Endothelial cell of umbilical vein (primary cell): ENCODE results near the gene PARP16. TPM values are rescaled to one million over a fixed set of nuclear protein-coding genes. Genes with fewer than 3 reads are reported as not detected.

ENCODE experiments used
- BruUV-seq: library from RNA; stranded (reverse); fragments of 400-500 nt; replicated peaks from 2 replicates; lab custom pipeline; 2021; lab: Mats Ljungman, UMichigan
- CTCF ChIA-PET: fragments of 300-600, 350-600 bp; sonication (Branson Sonifier 250); formaldehyde crosslinking; loops from one replicate; lab custom pipeline; 2021; ENCODE audit warnings: antibody characterized with exemption, inconsistent platforms; lab: Charles Lee
- POLR2A ChIA-PET: fragments of 300-600, 350-600 bp; sonication (Branson Sonifier 250); formaldehyde crosslinking; loops from one replicate; lab custom pipeline; 2021; ENCODE audit warnings: antibody characterized with exemption, inconsistent platforms; lab: Charles Lee
- DNase-seq: peaks from one replicate; pipeline ENCODE4 v3.0.0-alpha.2; 2011; ENCODE audit warnings: low read depth, low spot score
- FAIRE-seq: peaks from 2 replicates; lab custom pipeline; 2011; peaks lifted over from hg19 to GRCh38; lab: Jason Lieb, UNC
- H2AFZ ChIP-seq: 2 replicates; pipeline ENCODE4 v1.6.0; 2012; ENCODE audit warnings: low read depth, low read length, control low read depth, inconsistent platforms
- H3K27ac ChIP-seq: 2 replicates; pipeline ENCODE4 v1.5.1; 2011; ENCODE audit warnings: low read depth, mild to moderate bottlenecking, control low read depth, low read length, moderate library complexity; ENCODE audit not compliant: insufficient read depth
- H3K27me3 ChIP-seq, 2 experiments: 2 replicates each; pipeline versions ENCODE4 v1.6.0 to v1.6.1; 2011; ENCODE audit warnings: low read length in 2 of 2, mixed read lengths in 1 of 2; ENCODE audit not compliant: control insufficient read depth in 2 of 2, insufficient read depth in 2 of 2
- H3K36me3 ChIP-seq, 2 experiments: 2 replicates in 1 of 2; 3 replicates in 1 of 2; pipeline ENCODE4 v1.5.1; 2011; ENCODE audit warnings: low read length in 2 of 2, mild to moderate bottlenecking in 1 of 2, moderate library complexity in 1 of 2; ENCODE audit not compliant: control insufficient read depth in 2 of 2, insufficient read depth in 2 of 2; ENCODE audit errors: extremely low read depth in 1 of 2
- H3K4me1 ChIP-seq: 3 replicates; pipeline ENCODE4 v1.5.1; 2011; ENCODE audit warnings: mild to moderate bottlenecking, low read length; ENCODE audit not compliant: control insufficient read depth, insufficient read depth; ENCODE audit errors: extremely low read depth
- H3K4me2 ChIP-seq: 2 replicates; pipeline ENCODE4 v1.6.1; 2011; ENCODE audit warnings: low read length, control low read depth, mixed read lengths; ENCODE audit not compliant: insufficient read depth
- H3K4me3 ChIP-seq, 3 experiments: fragments of 200-600 bp in 1 of 3; sonication (generic), shearing (Covaris generic) in 1 of 3; replicated peaks in 1 of 3; 2 replicates each; pipeline ENCODE4 v1.5.1; 2011 to 2016; ENCODE audit warnings: control low read depth in 3 of 3, low read length in 3 of 3, mild to moderate bottlenecking in 2 of 3, inconsistent platforms in 1 of 3, low read depth in 1 of 3, moderate library complexity in 1 of 3; ENCODE audit not compliant: insufficient read depth in 1 of 3
- H3K79me2 ChIP-seq: 2 replicates; pipeline ENCODE4 v1.6.0; 2012; ENCODE audit warnings: low read length, inconsistent platforms; ENCODE audit not compliant: control insufficient read depth, insufficient read depth
- H3K9ac ChIP-seq: replicated peaks from 2 replicates; pipeline ENCODE3; 2011; ENCODE audit warnings: low read length, control low read depth; ENCODE audit not compliant: insufficient read depth; ENCODE audit errors: extremely low read depth
- H3K9me1 ChIP-seq: replicated peaks from 3 replicates; pipeline ENCODE4 v1.6.0; 2011; ENCODE audit warnings: mild to moderate bottlenecking, low read length; ENCODE audit not compliant: control insufficient read depth, insufficient read depth; ENCODE audit errors: extremely low read depth
- H3K9me3 ChIP-seq: replicated peaks from 2 replicates; pipeline ENCODE4 v1.5.1; 2012; ENCODE audit warnings: low read length, inconsistent platforms; ENCODE audit not compliant: control insufficient read depth, insufficient read depth
- H4K20me1 ChIP-seq: replicated peaks from 2 replicates; pipeline ENCODE3; 2011; ENCODE audit warnings: mild to moderate bottlenecking, low read length; ENCODE audit not compliant: control insufficient read depth, insufficient read depth; ENCODE audit errors: extremely low read depth
- EZH2 ChIP-seq: IDR thresholded peaks from 2 replicates; pipeline ENCODE4 v1.6.1; 2012; ENCODE audit warnings: borderline replicate concordance, low read depth, mild to moderate bottlenecking, moderate library complexity, low read length, inconsistent platforms; ENCODE audit not compliant: severe bottlenecking
- FOS ChIP-seq: IDR thresholded peaks from 2 replicates; pipeline ENCODE4 v1.6.1; 2011; ENCODE audit warnings: mild to moderate bottlenecking, low read length, moderate library complexity, borderline replicate concordance; ENCODE audit not compliant: insufficient read depth
- GATA2 ChIP-seq: IDR thresholded peaks from 2 replicates; pipeline ENCODE4 v1.7.0; 2011; ENCODE audit warnings: low read depth, mild to moderate bottlenecking, moderate library complexity, mixed read lengths, low read length; ENCODE audit not compliant: insufficient read length, insufficient read depth
- JUN ChIP-seq: IDR thresholded peaks from 2 replicates; pipeline ENCODE4 v1.6.1; 2011; ENCODE audit warnings: borderline replicate concordance, low read depth; ENCODE audit not compliant: insufficient read length, insufficient read depth
- MYC ChIP-seq: IDR thresholded peaks from one replicate; pipeline ENCODE4 v1.6.1; 2011; ENCODE audit warnings: mild to moderate bottlenecking, low read depth, low read length
- POLR2A ChIP-seq: IDR thresholded peaks from 2 replicates; pipeline ENCODE4 v1.6.1; 2012; ENCODE audit warnings: low read depth, mild to moderate bottlenecking, control low read depth, low read length
- POLR2AphosphoS5 ChIP-seq: IDR thresholded peaks from 2 replicates; pipeline ENCODE4 v1.6.1; 2012; ENCODE audit warnings: low read depth, mild to moderate bottlenecking, control low read depth, low read length, moderate library complexity; ENCODE audit not compliant: insufficient read depth
- dilution Hi-C: fragments of 300-500 bp; cut with MboI; formaldehyde crosslinking; loops from one replicate; pipeline ENCODE4 v1.15.0; 2019; ENCODE audit warnings: low sequenced_read_pairs; ENCODE audit not compliant: extremely low pct_ligation_motif_present
- intact Hi-C: fragments of 100-400 bp; cut with micrococcal nuclease; formaldehyde crosslinking; loops from one replicate; pipeline ENCODE4 v1.10.0; 2022
- polyA plus RNA-seq, 4 experiments: library from polyadenylated mRNA; depleted of rRNA in 3 of 4; stranded (reverse) in 3 of 4; unstranded in 1 of 4; fragments of >200 nt; gene quantifications; 2 replicates each; pipeline versions ENCODE4 v1.2.1 to v1.2.3, GENCODE V29; 2011 to 2012; ENCODE audit warnings: missing spikeins in 1 of 4
- total RNA-seq: library from RNA; stranded (reverse); gene quantifications from 2 replicates; pipeline ENCODE4 v1.2.3, GENCODE V29; 2021
- TF ChIP-seq, protein P1 (sequence below), 2 donors: IDR thresholded peaks; 1 replicate in 1 of 2; 2 replicates in 1 of 2; pipeline ENCODE4 v1.5.1; 2011; ENCODE audit warnings: low read length in 2 of 2, mild to moderate bottlenecking in 2 of 2, moderate library complexity in 2 of 2, control low read depth in 1 of 2, inconsistent platforms in 1 of 2, low read depth in 1 of 2; ENCODE audit not compliant: insufficient read depth in 1 of 2; ENCODE audit errors: extremely low read depth in 1 of 2
- TF ChIP-seq, protein P2 (sequence below): IDR thresholded peaks from 2 replicates; pipeline ENCODE4 v1.6.1; 2011; ENCODE audit not compliant: insufficient read depth, insufficient read length

PARP16 gene
- total and polyA plus RNA-seq, 2 donors (not counting 3 experiments of a cell fraction or from before 2014, with no cell fraction given), result 3.9 to 6.3 TPM

DNA sequence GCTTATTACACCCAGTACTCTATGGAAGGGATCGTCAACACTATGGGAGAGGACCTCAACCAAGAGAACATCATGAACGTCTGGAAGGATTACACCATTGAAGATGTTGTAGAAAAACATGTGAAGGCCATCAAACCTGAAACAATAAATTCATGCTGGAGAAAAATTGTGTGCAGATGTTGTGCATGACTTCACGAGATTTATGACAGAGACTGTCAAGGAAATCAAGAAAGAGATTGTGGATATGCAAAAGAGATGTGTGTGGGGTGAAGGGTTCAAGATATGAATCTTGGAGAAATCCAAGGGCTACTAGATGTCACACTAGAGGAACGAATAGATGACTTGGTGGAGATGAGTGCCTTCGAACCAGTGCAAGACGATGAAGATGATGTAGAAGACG is 3.5 kb upstream of the PARP16 start:
- CTCF ChIA-PET, result interaction anchor here (0.7 to 1.6 kb wide), 2 partner anchors 8 to 15 kb away, joined by 4 to 5 read pairs; partner anchors contain the start of gene RNU5B-1
- H3K4me1 ChIP-seq, result peaks cover 16% of the 10 kb centered on the region
- BruUV-seq, result no TSS peak
- no peak overlapping the region for H3K27ac ChIP-seq
- H3K36me3 ChIP-seq, result no peaks in the 10 kb centered on the region
- dilution Hi-C loops (no loop called here), intact Hi-C loops (no loop called here)
- H4K20me1 ChIP-seq, result no peaks in the 10 kb centered on the region
- H3K9me1 ChIP-seq, result no peaks in the 10 kb centered on the region
- H2AFZ ChIP-seq, result no peak overlapping the region
- DNase-seq (no peak), FAIRE-seq (no peak)
- POLR2A ChIA-PET, result interaction anchor here (2.1 kb wide), 1 partner anchor 14 kb away, joined by 10 read pairs; the partner anchor contains the start of gene RNU5B-1
- no peaks in the 10 kb centered on the region for H3K9me3 ChIP-seq
- H3K9ac ChIP-seq, result no peak overlapping the region
- no peak overlapping the region for H3K4me3 ChIP-seq
- no peaks in the 10 kb centered on the region for H3K79me2 ChIP-seq
- peaks cover 2 to 5% of the 10 kb centered on the region in 2 experiments for H3K27me3 ChIP-seq
- TF ChIP-seq, protein P1, sequence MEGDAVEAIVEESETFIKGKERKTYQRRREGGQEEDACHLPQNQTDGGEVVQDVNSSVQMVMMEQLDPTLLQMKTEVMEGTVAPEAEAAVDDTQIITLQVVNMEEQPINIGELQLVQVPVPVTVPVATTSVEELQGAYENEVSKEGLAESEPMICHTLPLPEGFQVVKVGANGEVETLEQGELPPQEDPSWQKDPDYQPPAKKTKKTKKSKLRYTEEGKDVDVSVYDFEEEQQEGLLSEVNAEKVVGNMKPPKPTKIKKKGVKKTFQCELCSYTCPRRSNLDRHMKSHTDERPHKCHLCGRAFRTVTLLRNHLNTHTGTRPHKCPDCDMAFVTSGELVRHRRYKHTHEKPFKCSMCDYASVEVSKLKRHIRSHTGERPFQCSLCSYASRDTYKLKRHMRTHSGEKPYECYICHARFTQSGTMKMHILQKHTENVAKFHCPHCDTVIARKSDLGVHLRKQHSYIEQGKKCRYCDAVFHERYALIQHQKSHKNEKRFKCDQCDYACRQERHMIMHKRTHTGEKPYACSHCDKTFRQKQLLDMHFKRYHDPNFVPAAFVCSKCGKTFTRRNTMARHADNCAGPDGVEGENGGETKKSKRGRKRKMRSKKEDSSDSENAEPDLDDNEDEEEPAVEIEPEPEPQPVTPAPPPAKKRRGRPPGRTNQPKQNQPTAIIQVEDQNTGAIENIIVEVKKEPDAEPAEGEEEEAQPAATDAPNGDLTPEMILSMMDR (IDR thresholded peaks at IDR 0.05; ENCODE audit: extremely low read depth in 1 of 2, insufficient read depth in 1 of 2, low read depth in 1 of 2, low read length in 2 of 2), result no peak
- TF ChIP-seq POLR2A (no peak), MYC (no peak), POLR2AphosphoS5 (no peak), GATA2 (no peak), FOS (no peak), JUN (no peak), EZH2 (no peak)
- TF ChIP-seq, protein P2, sequence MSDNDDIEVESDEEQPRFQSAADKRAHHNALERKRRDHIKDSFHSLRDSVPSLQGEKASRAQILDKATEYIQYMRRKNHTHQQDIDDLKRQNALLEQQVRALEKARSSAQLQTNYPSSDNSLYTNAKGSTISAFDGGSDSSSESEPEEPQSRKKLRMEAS, result no peak
- no peak overlapping the region for H3K4me2 ChIP-seq
